ENCODE data around the gene PAFAH1B1.

DNA sequence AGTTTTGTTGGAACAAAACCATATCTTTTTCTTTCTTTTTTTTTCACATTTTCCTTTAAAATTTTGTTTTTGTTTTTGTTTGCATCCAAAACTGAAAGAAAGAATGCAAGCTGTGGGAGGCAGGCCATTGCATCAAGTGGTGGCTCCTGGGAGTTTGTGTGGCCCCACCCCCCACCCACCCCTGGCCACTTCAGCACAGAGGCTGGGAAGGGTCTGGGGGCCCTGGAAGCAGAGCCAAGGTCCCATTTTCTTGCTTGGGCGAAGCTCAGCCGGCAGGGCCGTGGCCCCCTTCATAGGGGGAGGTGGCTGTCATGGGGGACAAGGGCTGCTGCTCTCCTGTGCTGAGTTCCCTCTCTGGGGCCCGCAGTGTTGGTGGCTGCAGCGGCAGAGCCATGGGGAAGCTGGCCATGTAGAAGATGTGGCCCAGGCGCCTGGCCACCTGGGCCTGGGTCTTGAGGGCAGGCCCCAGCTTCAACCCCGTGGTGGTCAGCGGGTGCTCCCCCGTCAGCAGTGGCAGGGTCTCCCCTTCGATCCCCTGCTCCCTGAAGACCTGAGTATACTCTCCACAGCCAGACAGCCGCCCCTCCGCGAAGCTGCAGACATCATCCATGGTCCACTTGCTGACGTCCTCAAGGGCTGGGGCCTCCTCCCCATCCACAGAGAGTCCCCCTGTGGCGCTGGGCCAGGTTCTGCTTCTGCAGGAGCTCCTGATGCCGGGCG lies 19.8 kb downstream of the PAFAH1B1 start:
- TF ChIP-seq, protein P1, sequence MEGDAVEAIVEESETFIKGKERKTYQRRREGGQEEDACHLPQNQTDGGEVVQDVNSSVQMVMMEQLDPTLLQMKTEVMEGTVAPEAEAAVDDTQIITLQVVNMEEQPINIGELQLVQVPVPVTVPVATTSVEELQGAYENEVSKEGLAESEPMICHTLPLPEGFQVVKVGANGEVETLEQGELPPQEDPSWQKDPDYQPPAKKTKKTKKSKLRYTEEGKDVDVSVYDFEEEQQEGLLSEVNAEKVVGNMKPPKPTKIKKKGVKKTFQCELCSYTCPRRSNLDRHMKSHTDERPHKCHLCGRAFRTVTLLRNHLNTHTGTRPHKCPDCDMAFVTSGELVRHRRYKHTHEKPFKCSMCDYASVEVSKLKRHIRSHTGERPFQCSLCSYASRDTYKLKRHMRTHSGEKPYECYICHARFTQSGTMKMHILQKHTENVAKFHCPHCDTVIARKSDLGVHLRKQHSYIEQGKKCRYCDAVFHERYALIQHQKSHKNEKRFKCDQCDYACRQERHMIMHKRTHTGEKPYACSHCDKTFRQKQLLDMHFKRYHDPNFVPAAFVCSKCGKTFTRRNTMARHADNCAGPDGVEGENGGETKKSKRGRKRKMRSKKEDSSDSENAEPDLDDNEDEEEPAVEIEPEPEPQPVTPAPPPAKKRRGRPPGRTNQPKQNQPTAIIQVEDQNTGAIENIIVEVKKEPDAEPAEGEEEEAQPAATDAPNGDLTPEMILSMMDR (IDR thresholded peaks at IDR 0.05) = no peak
- no peak for TF ChIP-seq POLR2A (IDR thresholded peaks at IDR 0.05)
